Progenitor cell of endocrine pancreas (in vitro differentiated cells): ENCODE measurements around the gene ASAP2. TPM values are rescaled to one million over a fixed set of nuclear protein-coding genes. Genes with fewer than 3 reads are reported as not detected.
A peak's percentile ranks its signal among the peaks of the same experiment; 100 is the strongest.

Experiments
- DNase-seq: peaks from one replicate; pipeline ENCODE4 v3.0.0; 2021; ENCODE audit warnings: low spot score; ENCODE audit not compliant: unreplicated experiment
- H3K27ac Mint-ChIP-seq: 2 replicates; pipeline ENCODE4 v1.8.0; 2021; ENCODE audit warnings: mild to moderate bottlenecking, moderate library complexity, mixed read lengths
- H3K27me3 Mint-ChIP-seq: 2 replicates; pipeline ENCODE4 v1.8.0; 2021; ENCODE audit warnings: mixed read lengths
- H3K36me3 Mint-ChIP-seq: 2 replicates; pipeline ENCODE4 v1.8.0; 2022; ENCODE audit warnings: mixed read lengths; ENCODE audit not compliant: insufficient read depth
- H3K4me1 Mint-ChIP-seq: 2 replicates; pipeline ENCODE4 v1.8.0; 2021; ENCODE audit warnings: low read depth, mixed read lengths
- H3K4me3 Mint-ChIP-seq: 2 replicates; pipeline ENCODE4 v1.8.0; 2021; ENCODE audit warnings: low read depth, mild to moderate bottlenecking, moderate library complexity, mixed read lengths
- H3K9me3 Mint-ChIP-seq: 2 replicates; pipeline ENCODE4 v1.8.0; 2021; ENCODE audit warnings: low read depth, mixed read lengths
- total RNA-seq: library from RNA; stranded (reverse); gene quantifications from 2 replicates; pipeline ENCODE4 v1.2.1, GENCODE V29; 2021
- TF ChIP-seq, protein P1 (sequence below): fragments of 200-600 bp; sonication (generic); IDR thresholded peaks from one replicate; pipeline ENCODE4 v1.5.0; 2021; ENCODE audit warnings: antibody characterized with exemption, mild to moderate bottlenecking; ENCODE audit not compliant: unreplicated experiment

The ASAP2 gene
- total RNA-seq, 1 donor from 2014 or later: 65.4 TPM

DNA sequence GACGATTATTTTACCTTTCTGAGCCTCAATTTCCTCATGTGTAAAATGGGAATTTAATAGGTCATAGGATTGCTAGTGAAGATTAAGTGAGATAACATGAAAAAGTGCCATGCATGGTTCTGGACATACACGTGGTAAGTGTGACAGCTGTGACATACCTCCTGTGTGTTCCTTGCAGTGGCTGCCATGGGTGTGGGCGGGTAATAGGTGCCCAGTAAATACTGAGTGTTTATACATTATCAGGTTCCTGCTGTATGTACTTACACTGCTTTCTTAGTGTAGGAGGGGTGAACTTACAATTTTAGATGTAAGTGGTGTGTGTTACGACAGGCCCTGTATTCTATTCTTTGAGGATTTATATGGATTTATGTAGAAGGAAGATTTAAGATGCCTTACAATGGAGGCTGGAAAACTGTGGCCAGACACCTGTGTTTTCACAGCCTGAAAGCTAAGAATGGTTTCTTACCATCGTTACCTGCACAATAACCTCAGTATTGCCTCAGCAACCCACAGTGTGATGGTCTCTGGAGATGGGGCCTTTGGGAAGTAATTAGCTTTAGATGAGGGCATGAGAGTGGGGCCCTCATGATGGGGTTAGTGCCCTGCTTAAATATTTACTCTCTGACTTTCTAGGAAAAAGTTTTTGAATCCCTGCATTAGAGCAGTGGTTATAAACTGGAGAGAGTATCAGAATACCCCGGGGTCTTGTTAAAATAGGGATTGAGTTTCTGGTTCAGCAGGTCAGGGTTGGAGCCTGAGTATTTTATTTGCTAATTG is 78.1 kb downstream of the ASAP2 start:
- Mint-ChIP-seq H3K4me3 (no peak overlapping the region), H3K27ac (no peak overlapping the region), H3K4me1 (peaks cover 29% of the 10 kb centered on the region)

DNA sequence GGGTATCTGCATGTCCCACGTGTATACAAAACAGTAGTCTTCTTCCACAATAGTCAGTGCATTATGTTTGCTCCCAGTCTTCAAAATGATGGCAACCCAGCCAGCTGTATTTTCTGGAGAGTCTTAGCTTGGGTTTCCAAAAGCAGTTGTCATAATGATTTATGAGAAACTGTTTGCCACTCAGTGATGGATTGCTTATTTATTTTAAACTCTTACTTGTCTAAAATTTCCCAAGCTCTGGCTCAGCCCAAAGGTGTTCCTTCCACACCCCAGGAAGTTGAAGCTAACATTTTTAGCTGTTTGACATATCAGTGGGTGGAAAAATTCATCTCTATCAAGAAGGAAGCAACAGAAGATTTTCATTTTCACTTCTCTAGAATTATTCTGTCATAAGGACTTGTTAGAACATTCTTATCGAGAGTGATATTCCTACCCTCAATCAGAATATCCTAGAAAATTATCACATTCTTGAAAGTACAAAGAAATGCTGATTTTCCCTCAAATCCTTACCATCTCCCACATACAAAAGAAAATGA is 78.8 kb downstream of the ASAP2 start:
- peaks cover 10% of the 10 kb centered on the region for H3K36me3 Mint-ChIP-seq
- no peaks in the 10 kb centered on the region for H3K9me3 Mint-ChIP-seq
- H3K27me3 Mint-ChIP-seq: no peaks in the 10 kb centered on the region
- H3K4me3 Mint-ChIP-seq: no peak overlapping the region
- DNase-seq: no peak
- TF ChIP-seq, protein P1, sequence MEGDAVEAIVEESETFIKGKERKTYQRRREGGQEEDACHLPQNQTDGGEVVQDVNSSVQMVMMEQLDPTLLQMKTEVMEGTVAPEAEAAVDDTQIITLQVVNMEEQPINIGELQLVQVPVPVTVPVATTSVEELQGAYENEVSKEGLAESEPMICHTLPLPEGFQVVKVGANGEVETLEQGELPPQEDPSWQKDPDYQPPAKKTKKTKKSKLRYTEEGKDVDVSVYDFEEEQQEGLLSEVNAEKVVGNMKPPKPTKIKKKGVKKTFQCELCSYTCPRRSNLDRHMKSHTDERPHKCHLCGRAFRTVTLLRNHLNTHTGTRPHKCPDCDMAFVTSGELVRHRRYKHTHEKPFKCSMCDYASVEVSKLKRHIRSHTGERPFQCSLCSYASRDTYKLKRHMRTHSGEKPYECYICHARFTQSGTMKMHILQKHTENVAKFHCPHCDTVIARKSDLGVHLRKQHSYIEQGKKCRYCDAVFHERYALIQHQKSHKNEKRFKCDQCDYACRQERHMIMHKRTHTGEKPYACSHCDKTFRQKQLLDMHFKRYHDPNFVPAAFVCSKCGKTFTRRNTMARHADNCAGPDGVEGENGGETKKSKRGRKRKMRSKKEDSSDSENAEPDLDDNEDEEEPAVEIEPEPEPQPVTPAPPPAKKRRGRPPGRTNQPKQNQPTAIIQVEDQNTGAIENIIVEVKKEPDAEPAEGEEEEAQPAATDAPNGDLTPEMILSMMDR: no peak
- peaks cover 29% of the 10 kb centered on the region for H3K4me1 Mint-ChIP-seq
- H3K27ac Mint-ChIP-seq: no peak overlapping the region

More for the DNA sequence above, 78.1 kb downstream of the ASAP2 start:
- TF ChIP-seq, protein P1: no peak
- H3K36me3 Mint-ChIP-seq: peaks cover 10% of the 10 kb centered on the region
- no peak for DNase-seq
- H3K9me3 Mint-ChIP-seq: no peaks in the 10 kb centered on the region
- H3K27me3 Mint-ChIP-seq: no peaks in the 10 kb centered on the region

DNA sequence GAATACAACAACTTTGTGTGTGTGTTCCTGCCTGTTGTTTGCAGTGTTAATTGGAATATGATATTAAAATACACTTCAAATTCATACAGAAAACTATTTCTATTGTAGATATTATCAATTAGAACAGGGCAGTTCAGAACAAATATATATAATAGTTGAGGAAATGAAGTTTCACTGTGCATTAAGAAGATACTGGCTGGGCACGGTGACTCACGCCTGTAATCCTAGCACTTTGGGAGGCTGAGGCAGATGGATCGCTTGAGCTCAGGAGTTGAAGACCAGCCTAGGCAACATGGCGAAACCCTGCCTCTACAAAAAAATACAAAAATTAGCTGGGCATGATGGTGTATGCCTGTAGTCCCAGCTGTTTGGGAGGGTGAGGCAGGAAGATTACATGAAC is 79.3 kb downstream of the ASAP2 start:
- Mint-ChIP-seq H3K27me3 (no peaks in the 10 kb centered on the region), H3K4me3 (no peak overlapping the region), H3K27ac (no peak overlapping the region), H3K4me1 (peaks cover 26% of the 10 kb centered on the region), H3K9me3 (no peaks in the 10 kb centered on the region), H3K36me3 (peaks cover 10% of the 10 kb centered on the region)
- DNase-seq: no peak
- TF ChIP-seq, protein P1: no peak

DNA sequence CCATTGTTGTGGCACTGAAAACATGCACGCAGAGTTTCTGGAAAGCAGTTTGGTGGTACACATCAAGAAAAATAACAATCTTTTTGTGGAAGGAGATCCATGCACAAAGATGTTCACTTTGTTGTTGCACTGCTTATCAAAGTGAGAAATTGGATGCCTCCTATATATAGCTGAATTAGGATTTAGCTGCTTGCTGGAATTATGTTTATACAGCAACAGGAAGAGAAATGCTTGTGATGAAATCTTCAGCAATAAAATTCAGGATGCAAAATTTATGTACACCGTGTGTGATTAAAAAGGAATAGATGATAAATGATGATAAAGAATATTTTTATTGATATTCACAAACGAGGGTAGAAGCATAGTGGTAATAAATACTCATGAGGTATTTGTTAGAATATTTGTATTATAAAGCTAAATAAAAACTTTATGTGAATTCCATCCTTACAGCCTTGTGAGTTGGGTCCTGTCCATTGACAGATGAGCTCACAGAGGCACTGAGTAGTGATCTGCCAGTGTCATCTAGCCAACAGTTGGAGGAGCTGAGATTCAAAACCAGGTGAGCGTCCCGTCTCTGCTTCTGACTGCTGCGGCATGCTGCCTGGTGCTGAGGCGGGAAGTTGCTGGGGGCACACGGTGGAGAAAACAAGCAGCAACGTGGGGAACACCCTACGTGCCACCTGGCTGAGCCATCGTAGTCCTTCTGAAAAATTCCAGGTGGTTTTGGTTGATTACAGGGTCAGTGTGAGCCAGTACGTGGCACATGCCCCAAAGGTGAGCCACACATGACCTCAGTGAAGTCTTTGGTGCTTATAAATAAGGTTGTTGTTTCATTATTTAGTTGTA is 80.2 kb downstream of the ASAP2 start:
- Mint-ChIP-seq H3K27ac (peak overlapping the region; percentile 65), H3K4me3 (no peak overlapping the region), H3K4me1 (peaks cover 24% of the 10 kb centered on the region), H3K9me3 (no peaks in the 10 kb centered on the region), H3K27me3 (no peaks in the 10 kb centered on the region), H3K36me3 (peaks cover 10% of the 10 kb centered on the region)
- TF ChIP-seq, protein P1: no peak
- DNase-seq: no peak

DNA sequence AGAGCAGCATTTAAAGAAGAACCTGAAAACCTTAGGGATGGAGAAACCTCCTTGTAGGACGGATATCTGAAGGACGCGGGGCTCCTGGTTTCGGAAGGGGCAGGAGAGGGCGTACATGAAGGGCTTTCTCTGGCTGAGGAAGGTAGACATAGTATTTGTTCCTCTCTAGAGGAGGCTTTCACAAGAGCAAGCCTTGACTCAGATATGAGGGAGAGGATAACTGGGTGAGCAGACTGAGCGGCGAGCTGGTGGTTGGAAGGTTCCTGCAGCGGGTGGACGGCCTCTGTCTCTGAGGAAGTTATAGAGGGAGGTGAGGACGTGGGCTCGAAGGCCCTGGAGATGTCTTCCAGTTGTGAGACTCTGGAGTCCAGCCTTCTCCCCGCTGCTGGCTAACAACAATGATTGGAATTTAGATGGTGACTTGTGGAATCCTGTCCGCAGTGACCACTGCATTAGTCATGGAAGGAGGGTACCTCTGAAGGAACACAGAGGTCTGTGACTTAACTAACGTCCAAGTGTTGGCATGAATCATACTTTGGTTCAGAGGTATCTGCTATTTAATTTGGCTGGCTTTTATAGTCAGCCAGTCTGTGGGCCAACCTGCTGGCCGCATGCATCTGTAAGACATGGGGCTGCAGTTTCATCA is 80.9 kb downstream of the ASAP2 start:
- no peak for DNase-seq
- Mint-ChIP-seq H3K27ac (peak overlapping the region; percentile 65), H3K4me3 (no peak overlapping the region), H3K27me3 (no peaks in the 10 kb centered on the region), H3K36me3 (peaks cover 10% of the 10 kb centered on the region), H3K4me1 (peaks cover 18% of the 10 kb centered on the region), H3K9me3 (no peaks in the 10 kb centered on the region)
- TF ChIP-seq, protein P1: no peak
